HCT116 (cell line): ENCODE measurements around the gene FOXF2. TPM values are rescaled to one million over a fixed set of nuclear protein-coding genes. Genes with fewer than 3 reads are reported as not detected.

Experiments
- ATAC-seq: fragments of 200-7000 bp; cut with Tn5 transposase; 2 replicates; pipeline ENCODE4 v1.9.1; 2020; ENCODE audit warnings: mild to moderate bottlenecking, moderate library complexity
- BruUV-seq: library from RNA; stranded (reverse); fragments of 400-500 nt; replicated peaks from 2 replicates; lab custom pipeline; 2021; lab: Mats Ljungman, UMichigan
- CTCF ChIA-PET: fragments of 300-600 bp; sonication (Branson Sonifier 250); formaldehyde crosslinking; loops from one replicate; lab custom pipeline; 2021; ENCODE audit warnings: antibody characterized with exemption; lab: Charles Lee
- POLR2A ChIA-PET: fragments of 300-600, 350-600 bp; sonication (Branson Sonifier 250); formaldehyde crosslinking; loops from one replicate; lab custom pipeline; 2021; ENCODE audit warnings: antibody characterized with exemption; lab: Charles Lee
- RAD21 ChIA-PET, 2 experiments: fragments of 300-600 bp; sonication (Branson Sonifier 250); formaldehyde crosslinking; loops; one replicate each; lab custom pipeline; 2023; ENCODE audit warnings: low total read pairs in 2 of 2; ENCODE audit not compliant: uncharacterized antibody in 2 of 2, unreplicated experiment in 2 of 2, low non-redundant PET in 1 of 2; lab: Charles Lee
- DNase-seq: peaks from one replicate; pipeline ENCODE4 v3.0.0-alpha.2; 2010; ENCODE audit warnings: low read depth, low spot score
- H2AFZ ChIP-seq: fragments of 200-600 bp; shearing (Covaris generic), sonication (generic); 2 replicates; pipeline ENCODE4 v1.6.1; 2017; ENCODE audit warnings: low read depth, mixed run types, mixed read lengths, antibody characterized with exemption, low read length; ENCODE audit not compliant: poor library complexity, severe bottlenecking
- H3K27ac ChIP-seq: 2 replicates; pipeline ENCODE4 v1.5.1; 2012; ENCODE audit warnings: low read depth, low read length
- H3K27me3 ChIP-seq: fragments of 200-600 bp; sonication (generic); 2 replicates; pipeline ENCODE4 v1.6.1; 2016; ENCODE audit warnings: mixed run types, low read length, mixed read lengths; ENCODE audit not compliant: insufficient read depth
- H3K36me3 ChIP-seq, 2 experiments: fragments of 200-500 bp in 1 of 2; fragments of 200-600 bp in 1 of 2; sonication (Bioruptor generic) in 1 of 2; sonication (generic) in 1 of 2; 2 replicates each; pipeline versions ENCODE4 v1.5.1 to v1.6.1; 2014 to 2016; ENCODE audit warnings: low read length in 2 of 2, inconsistent platforms in 1 of 2, mixed read lengths in 1 of 2, mixed run types in 1 of 2; ENCODE audit not compliant: insufficient read depth in 2 of 2, control insufficient read depth in 1 of 2
- H3K4me1 ChIP-seq, 2 experiments: fragments of 200-600 bp in 1 of 2; sonication (generic) in 1 of 2; 2 replicates each; pipeline versions ENCODE4 v1.5.1 to v1.6.1; 2012 to 2017; ENCODE audit warnings: low read length in 2 of 2, inconsistent platforms in 1 of 2, mild to moderate bottlenecking in 1 of 2, mixed read lengths in 1 of 2, mixed run types in 1 of 2, moderate library complexity in 1 of 2; ENCODE audit not compliant: insufficient read depth in 2 of 2, control insufficient read depth in 1 of 2
- H3K4me2 ChIP-seq: fragments of 200-600 bp; sonication (generic); 2 replicates; pipeline ENCODE4 v1.6.1; 2017; ENCODE audit warnings: mixed run types, low read length, mixed read lengths
- H3K4me3 ChIP-seq, 2 experiments: fragments of 200-600 bp in 1 of 2; sonication (generic) in 1 of 2; replicated peaks in 1 of 2; 2 replicates each; pipeline ENCODE4 v1.5.1; 2011 to 2016; ENCODE audit warnings: low read length in 2 of 2, control low read depth in 1 of 2, low read depth in 1 of 2, mild to moderate bottlenecking in 1 of 2, mixed read lengths in 1 of 2, mixed run types in 1 of 2
- H3K79me2 ChIP-seq: fragments of 200-600 bp; sonication (generic); 2 replicates; pipeline ENCODE4 v1.6.1; 2017; ENCODE audit warnings: mild to moderate bottlenecking, mixed run types, low read length, moderate library complexity, mixed read lengths; ENCODE audit not compliant: insufficient read depth
- H3K9ac ChIP-seq: fragments of 200-600 bp; sonication (generic); 2 replicates; pipeline ENCODE4 v1.6.1; 2016; ENCODE audit warnings: low read length, mixed read lengths
- H3K9me2 ChIP-seq: fragments of 200-600 bp; sonication (generic), shearing (Covaris generic); 2 replicates; pipeline ENCODE4 v1.6.1; 2017; ENCODE audit warnings: mixed run types, mild to moderate bottlenecking, moderate library complexity; ENCODE audit not compliant: insufficient read depth
- H3K9me3 ChIP-seq, 2 experiments: fragments of 200-500 bp in 1 of 2; fragments of 200-600 bp in 1 of 2; sonication (Bioruptor generic) in 1 of 2; sonication (generic) in 1 of 2; 2 replicates each; pipeline ENCODE4 v1.6.1; 2014 to 2017; ENCODE audit warnings: low read length in 2 of 2, mixed read lengths in 2 of 2, inconsistent platforms in 1 of 2, low read depth in 1 of 2, mild to moderate bottlenecking in 1 of 2, mixed run types in 1 of 2, moderate library complexity in 1 of 2; ENCODE audit not compliant: control insufficient read depth in 1 of 2, insufficient read depth in 1 of 2
- H4K20me1 ChIP-seq: fragments of 200-600 bp; sonication (generic), shearing (Covaris generic); 2 replicates; pipeline ENCODE4 v1.6.1; 2017; ENCODE audit warnings: mixed run types, mild to moderate bottlenecking, moderate library complexity; ENCODE audit not compliant: insufficient read depth
- CBX3 ChIP-seq: IDR thresholded peaks from 2 replicates; pipeline ENCODE4 v1.6.1; 2012; ENCODE audit warnings: low read depth
- CEBPB ChIP-seq: IDR thresholded peaks from 2 replicates; pipeline ENCODE4 v1.6.1; 2012; ENCODE audit warnings: low read depth
- EZH2 ChIP-seq: fragments of 200-600 bp; sonication (generic); IDR thresholded peaks from 2 replicates; pipeline ENCODE4 v1.6.1; 2017; ENCODE audit warnings: antibody characterized with exemption, mixed run types
- EZH2phosphoT487 ChIP-seq: fragments of 200-600 bp; IDR thresholded peaks from 2 replicates; pipeline ENCODE4 v1.6.1; 2018; ENCODE audit warnings: antibody characterized with exemption, borderline replicate concordance
- FOSL1 ChIP-seq: IDR thresholded peaks from 2 replicates; pipeline ENCODE4 v1.6.1; 2012; ENCODE audit warnings: low read depth
- POLR2AphosphoS5 ChIP-seq: IDR thresholded peaks from 2 replicates; pipeline ENCODE4 v1.6.1; 2011; ENCODE audit warnings: mild to moderate bottlenecking, low read depth, low read length, moderate library complexity
- RAD21 ChIP-seq: IDR thresholded peaks from 2 replicates; pipeline ENCODE4 v1.6.1; 2012; ENCODE audit warnings: low read depth, mild to moderate bottlenecking
- SIN3A ChIP-seq: IDR thresholded peaks from 2 replicates; pipeline ENCODE4 v1.6.1; 2012; ENCODE audit warnings: low read depth
- SP1 ChIP-seq: IDR thresholded peaks from 2 replicates; pipeline ENCODE4 v1.6.1; 2012; ENCODE audit warnings: low read depth
- SRF ChIP-seq: IDR thresholded peaks from 2 replicates; pipeline ENCODE4 v1.6.1; 2012; ENCODE audit warnings: low read depth
- TCF7L2 ChIP-seq: IDR thresholded peaks from 2 replicates; pipeline ENCODE4 v1.7.0; 2011; ENCODE audit warnings: borderline replicate concordance, inconsistent platforms; ENCODE audit not compliant: insufficient read depth, insufficient read length; ENCODE audit errors: extremely low read depth
- YY1 ChIP-seq: IDR thresholded peaks from 2 replicates; pipeline ENCODE4 v1.6.1; 2011; ENCODE audit warnings: low read length, low read depth, moderate library complexity, mild to moderate bottlenecking; ENCODE audit not compliant: insufficient replicate concordance; ENCODE audit errors: extremely low read depth
- ZFX ChIP-seq: fragments of 450-650 bp; IDR thresholded peaks from 2 replicates; pipeline ENCODE4 v1.6.1; 2017
- ZNF274 ChIP-seq: fragments of 200-500 bp; sonication (Bioruptor generic); IDR thresholded peaks from 2 replicates; pipeline ENCODE4 v1.6.1; 2014; ENCODE audit warnings: mild to moderate bottlenecking, low read depth, low read length, inconsistent platforms
- intact Hi-C: fragments of 100-400 bp; cut with micrococcal nuclease; formaldehyde crosslinking; loops from 2 replicates; pipeline ENCODE4 v1.10.0; 2022
- total RNA-seq: library from RNA; stranded (reverse); gene quantifications from one replicate; pipeline ENCODE4 v1.2.1, GENCODE V29; 2021; ENCODE audit not compliant: unreplicated experiment
- TF ChIP-seq, protein P1 (sequence below): IDR thresholded peaks from 2 replicates; pipeline ENCODE4 v1.6.1; 2012
- TF ChIP-seq, protein P2 (sequence below): IDR thresholded peaks from 2 replicates; pipeline ENCODE4 v1.6.1; 2012; ENCODE audit warnings: low read depth
- TF ChIP-seq, protein P3 (sequence below): IDR thresholded peaks from 2 replicates; pipeline ENCODE4 v1.6.1; 2011; ENCODE audit warnings: mild to moderate bottlenecking, low read length, moderate library complexity; ENCODE audit not compliant: insufficient replicate concordance; ENCODE audit errors: extremely low read depth
- TF ChIP-seq, protein P4 (sequence below), 3 experiments: fragments of 200-600 bp in 1 of 3; sonication (generic) in 1 of 3; IDR thresholded peaks in 2 of 3; conservative IDR thresholded peaks in 1 of 3; 2 replicates each; pipeline ENCODE4 v1.5.1; 2012 to 2017; ENCODE audit warnings: low read depth in 2 of 3, low read length in 2 of 3, antibody characterized with exemption in 1 of 3, borderline replicate concordance in 1 of 3, control low read depth in 1 of 3, mild to moderate bottlenecking in 1 of 3, mixed read lengths in 1 of 3, mixed run types in 1 of 3, moderate library complexity in 1 of 3; ENCODE audit not compliant: insufficient read depth in 1 of 3
- TF ChIP-seq, protein P5 (sequence below): IDR thresholded peaks from 2 replicates; pipeline ENCODE4 v1.6.1; 2012

The FOXF2 gene
- total RNA-seq, 1 experiment from 2014 or later, result not detected

DNA sequence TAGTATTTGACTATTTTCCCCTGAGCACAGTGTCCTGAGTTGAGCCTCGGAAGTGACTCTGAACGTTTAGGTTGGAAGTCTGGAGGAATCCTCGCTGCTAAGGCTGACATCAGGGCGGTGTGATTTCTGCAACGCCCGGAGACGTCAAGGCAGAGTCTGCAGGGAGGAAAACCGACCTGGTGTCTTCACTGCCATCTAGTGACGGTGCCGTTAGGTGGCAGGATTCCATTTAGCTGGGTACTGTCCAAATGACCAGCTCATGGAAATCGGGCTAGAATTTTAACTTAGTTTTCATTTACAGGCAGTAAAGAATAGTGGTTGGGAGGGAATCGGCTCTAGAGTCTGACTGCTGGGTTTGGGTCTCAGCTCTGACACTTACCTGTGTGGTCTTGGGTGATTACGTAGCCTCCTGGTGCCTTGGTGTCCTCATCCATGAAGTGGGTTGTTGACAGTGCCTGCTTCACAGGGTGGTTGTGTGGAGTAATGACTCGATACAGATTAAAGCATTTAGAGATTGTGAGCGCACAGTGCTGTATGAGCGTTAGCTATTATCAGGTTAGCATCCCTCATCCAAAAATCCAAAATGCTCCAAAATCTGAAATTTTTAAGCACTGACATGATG lies 35.0 kb downstream of the FOXF2 start:
- ChIA-PET RAD21 (interaction anchor here in 1 of 2 experiments (1.0 kb wide), 1 partner anchor 12 kb away, joined by 3 read pairs; no protein-coding TSS in a partner anchor), POLR2A (no interaction called here), CTCF (interaction anchor here (0.7 to 5.4 kb wide), 11 partner anchors 12 to 845 kb away, joined by 3 to 29 read pairs (median 5); no protein-coding TSS in a partner anchor)
- Histone ChIP-seq H3K9me3 (no peaks in the 10 kb centered on the region), H3K36me3 (no peaks in the 10 kb centered on the region), H3K4me3 (no peak overlapping the region), H4K20me1 (no peaks in the 10 kb centered on the region), H3K4me2 (peak overlapping the region; percentile 45), H3K27ac (no peak overlapping the region), H3K9me2 (no peaks in the 10 kb centered on the region), H3K4me1 (peaks cover 0 to 8% of the 10 kb centered on the region in 2 experiments; a peak in 2 of 4 replicates), H3K79me2 (no peaks in the 10 kb centered on the region), H3K9ac (no peak overlapping the region), H2AFZ (peak overlapping the region; percentile 39), H3K27me3 (no peaks in the 10 kb centered on the region)
- intact Hi-C loops, result loop anchor here (10.0 kb wide), 1 partner anchor 510 kb away; no protein-coding TSS in a partner anchor
- no TSS peak for BruUV-seq
- DNase-seq (peak; percentile 60), ATAC-seq (peak; percentile 99)
- TF ChIP-seq ZNF274 (no peak), ZFX (no peak), SP1 (0 out of 2 replicates have a peak, but pooled peaks have one; percentile 6), SIN3A (no peak), EZH2 (no peak), RAD21 (peak; percentile 64), FOSL1 (no peak), EZH2phosphoT487 (no peak), SRF (no peak), CBX3 (peak; percentile 41), TCF7L2 (no peak), CEBPB (no peak), POLR2AphosphoS5 (no peak), YY1 (no peak)
- TF ChIP-seq, protein P1, sequence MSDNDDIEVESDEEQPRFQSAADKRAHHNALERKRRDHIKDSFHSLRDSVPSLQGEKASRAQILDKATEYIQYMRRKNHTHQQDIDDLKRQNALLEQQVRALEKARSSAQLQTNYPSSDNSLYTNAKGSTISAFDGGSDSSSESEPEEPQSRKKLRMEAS, result no peak
- TF ChIP-seq, protein P2, sequence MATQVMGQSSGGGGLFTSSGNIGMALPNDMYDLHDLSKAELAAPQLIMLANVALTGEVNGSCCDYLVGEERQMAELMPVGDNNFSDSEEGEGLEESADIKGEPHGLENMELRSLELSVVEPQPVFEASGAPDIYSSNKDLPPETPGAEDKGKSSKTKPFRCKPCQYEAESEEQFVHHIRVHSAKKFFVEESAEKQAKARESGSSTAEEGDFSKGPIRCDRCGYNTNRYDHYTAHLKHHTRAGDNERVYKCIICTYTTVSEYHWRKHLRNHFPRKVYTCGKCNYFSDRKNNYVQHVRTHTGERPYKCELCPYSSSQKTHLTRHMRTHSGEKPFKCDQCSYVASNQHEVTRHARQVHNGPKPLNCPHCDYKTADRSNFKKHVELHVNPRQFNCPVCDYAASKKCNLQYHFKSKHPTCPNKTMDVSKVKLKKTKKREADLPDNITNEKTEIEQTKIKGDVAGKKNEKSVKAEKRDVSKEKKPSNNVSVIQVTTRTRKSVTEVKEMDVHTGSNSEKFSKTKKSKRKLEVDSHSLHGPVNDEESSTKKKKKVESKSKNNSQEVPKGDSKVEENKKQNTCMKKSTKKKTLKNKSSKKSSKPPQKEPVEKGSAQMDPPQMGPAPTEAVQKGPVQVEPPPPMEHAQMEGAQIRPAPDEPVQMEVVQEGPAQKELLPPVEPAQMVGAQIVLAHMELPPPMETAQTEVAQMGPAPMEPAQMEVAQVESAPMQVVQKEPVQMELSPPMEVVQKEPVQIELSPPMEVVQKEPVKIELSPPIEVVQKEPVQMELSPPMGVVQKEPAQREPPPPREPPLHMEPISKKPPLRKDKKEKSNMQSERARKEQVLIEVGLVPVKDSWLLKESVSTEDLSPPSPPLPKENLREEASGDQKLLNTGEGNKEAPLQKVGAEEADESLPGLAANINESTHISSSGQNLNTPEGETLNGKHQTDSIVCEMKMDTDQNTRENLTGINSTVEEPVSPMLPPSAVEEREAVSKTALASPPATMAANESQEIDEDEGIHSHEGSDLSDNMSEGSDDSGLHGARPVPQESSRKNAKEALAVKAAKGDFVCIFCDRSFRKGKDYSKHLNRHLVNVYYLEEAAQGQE, result peak; percentile 9; the same call in 1 of the 2 replicates
- TF ChIP-seq, protein P3, sequence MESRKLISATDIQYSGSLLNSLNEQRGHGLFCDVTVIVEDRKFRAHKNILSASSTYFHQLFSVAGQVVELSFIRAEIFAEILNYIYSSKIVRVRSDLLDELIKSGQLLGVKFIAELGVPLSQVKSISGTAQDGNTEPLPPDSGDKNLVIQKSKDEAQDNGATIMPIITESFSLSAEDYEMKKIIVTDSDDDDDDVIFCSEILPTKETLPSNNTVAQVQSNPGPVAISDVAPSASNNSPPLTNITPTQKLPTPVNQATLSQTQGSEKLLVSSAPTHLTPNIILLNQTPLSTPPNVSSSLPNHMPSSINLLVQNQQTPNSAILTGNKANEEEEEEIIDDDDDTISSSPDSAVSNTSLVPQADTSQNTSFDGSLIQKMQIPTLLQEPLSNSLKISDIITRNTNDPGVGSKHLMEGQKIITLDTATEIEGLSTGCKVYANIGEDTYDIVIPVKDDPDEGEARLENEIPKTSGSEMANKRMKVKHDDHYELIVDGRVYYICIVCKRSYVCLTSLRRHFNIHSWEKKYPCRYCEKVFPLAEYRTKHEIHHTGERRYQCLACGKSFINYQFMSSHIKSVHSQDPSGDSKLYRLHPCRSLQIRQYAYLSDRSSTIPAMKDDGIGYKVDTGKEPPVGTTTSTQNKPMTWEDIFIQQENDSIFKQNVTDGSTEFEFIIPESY, result no peak
- TF ChIP-seq, protein P4, sequence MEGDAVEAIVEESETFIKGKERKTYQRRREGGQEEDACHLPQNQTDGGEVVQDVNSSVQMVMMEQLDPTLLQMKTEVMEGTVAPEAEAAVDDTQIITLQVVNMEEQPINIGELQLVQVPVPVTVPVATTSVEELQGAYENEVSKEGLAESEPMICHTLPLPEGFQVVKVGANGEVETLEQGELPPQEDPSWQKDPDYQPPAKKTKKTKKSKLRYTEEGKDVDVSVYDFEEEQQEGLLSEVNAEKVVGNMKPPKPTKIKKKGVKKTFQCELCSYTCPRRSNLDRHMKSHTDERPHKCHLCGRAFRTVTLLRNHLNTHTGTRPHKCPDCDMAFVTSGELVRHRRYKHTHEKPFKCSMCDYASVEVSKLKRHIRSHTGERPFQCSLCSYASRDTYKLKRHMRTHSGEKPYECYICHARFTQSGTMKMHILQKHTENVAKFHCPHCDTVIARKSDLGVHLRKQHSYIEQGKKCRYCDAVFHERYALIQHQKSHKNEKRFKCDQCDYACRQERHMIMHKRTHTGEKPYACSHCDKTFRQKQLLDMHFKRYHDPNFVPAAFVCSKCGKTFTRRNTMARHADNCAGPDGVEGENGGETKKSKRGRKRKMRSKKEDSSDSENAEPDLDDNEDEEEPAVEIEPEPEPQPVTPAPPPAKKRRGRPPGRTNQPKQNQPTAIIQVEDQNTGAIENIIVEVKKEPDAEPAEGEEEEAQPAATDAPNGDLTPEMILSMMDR (IDR thresholded peaks at IDR 0.05 in 2 of 3, conservative IDR thresholded peaks at IDR 0.05 in 1 of 3; ENCODE audit: borderline replicate concordance in 1 of 3, insufficient read depth in 1 of 3, low read depth in 2 of 3, low read length in 2 of 3), result peak; percentile 61 to 81 (median 80)
- TF ChIP-seq, protein P5, sequence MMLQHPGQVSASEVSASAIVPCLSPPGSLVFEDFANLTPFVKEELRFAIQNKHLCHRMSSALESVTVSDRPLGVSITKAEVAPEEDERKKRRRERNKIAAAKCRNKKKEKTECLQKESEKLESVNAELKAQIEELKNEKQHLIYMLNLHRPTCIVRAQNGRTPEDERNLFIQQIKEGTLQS, result no peak
